Mesodermal cell (in vitro differentiated cells): Measurements from ENCODE around the gene CAMK2G.
"Not testable (repeated sequence)": the region's sequence is repeated elsewhere in the genome, so short reads cannot be mapped to it uniquely, and the experiment has no call there.

Source experiments
- H3K27ac ChIP-seq: 2 replicates; pipeline ENCODE4 v1.7.0; 2013; ENCODE audit warnings: mild to moderate bottlenecking, low read depth, low read length, moderate library complexity; ENCODE audit not compliant: severe bottlenecking
- H3K36me3 ChIP-seq: 2 replicates; pipeline ENCODE4 v1.7.1; 2013; ENCODE audit warnings: mild to moderate bottlenecking, low read length, moderate library complexity; ENCODE audit not compliant: control insufficient read depth, insufficient read depth
- H3K4me1 ChIP-seq: one replicate; pipeline ENCODE4 v1.7.1; 2013; ENCODE audit warnings: mild to moderate bottlenecking, low read length; ENCODE audit not compliant: insufficient read depth, control insufficient read depth, poor library complexity, severe bottlenecking
- H3K4me3 ChIP-seq: 2 replicates; pipeline ENCODE4 v1.7.0; 2013; ENCODE audit warnings: low read length, control low read depth, mild to moderate bottlenecking; ENCODE audit not compliant: insufficient read depth, poor library complexity, severe bottlenecking; ENCODE audit errors: extremely low read depth
- H3K9me3 ChIP-seq: 2 replicates; pipeline ENCODE4 v1.7.1; 2013; ENCODE audit warnings: mild to moderate bottlenecking, low read length, moderate library complexity; ENCODE audit not compliant: control insufficient read depth
- WGBS, 2 experiments: methylation state at CpG; one replicate each; pipeline ENCODE4 v1.1.5; 2013; ENCODE audit warnings: missing lambda C conversion rate in 2 of 2; ENCODE audit not compliant: insufficient coverage in 2 of 2; 5-methylcytosine and 5-hydroxymethylcytosine counted together

CAMK2G gene

GRCh38 chr10:73890830-73891229 is 16.5 kb upstream of the CAMK2G start:
- H3K36me3 ChIP-seq = not testable (repeated sequence)
- 50 to 56% methylated on average over 2 to 3 of the region's 3 CpGs for WGBS, 2 experiments

DNA sequence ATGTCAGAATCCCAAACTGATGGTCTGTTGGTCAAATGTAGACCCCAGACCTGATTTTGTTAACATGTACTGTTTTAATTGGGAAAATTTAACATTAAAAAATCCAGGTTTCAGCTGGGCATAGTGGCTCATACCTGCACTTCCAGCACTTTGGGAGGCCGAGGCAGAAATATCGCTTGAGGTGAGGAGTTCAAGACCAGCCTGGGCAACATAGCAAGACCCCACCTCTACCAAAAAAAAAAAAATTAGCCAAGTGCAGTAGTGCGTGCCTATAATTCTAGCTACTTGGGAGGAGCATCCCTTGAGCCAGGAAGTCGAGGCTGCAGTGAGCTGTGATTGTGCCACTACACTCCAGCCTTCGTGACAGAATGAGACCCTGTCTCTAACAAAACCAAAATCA is 15.9 kb upstream of the CAMK2G start:
- Histone ChIP-seq H3K36me3 (no peaks in the 10 kb centered on the region), H3K27ac (no peak overlapping the region), H3K4me3 (no peak overlapping the region), H3K9me3 (no peaks in the 10 kb centered on the region), H3K4me1 (peaks cover 56% of the 10 kb centered on the region)
- 100% methylated on average over 1 to 3 of the region's 5 CpGs for WGBS, 2 experiments

More at GRCh38 chr10:73890830-73891229, 16.5 kb upstream of the CAMK2G start:
- H3K4me3 ChIP-seq, H3K27ac ChIP-seq, H3K9me3 ChIP-seq: not testable (repeated sequence)
- peaks cover 56% of the 10 kb centered on the region for H3K4me1 ChIP-seq

GRCh38 chr10:73889416-73889815 is 15.1 kb upstream of the CAMK2G start:
- H3K27ac ChIP-seq, H3K36me3 ChIP-seq, H3K4me3 ChIP-seq, H3K9me3 ChIP-seq: not testable (repeated sequence)
- H3K4me1 ChIP-seq = peaks cover 55% of the 10 kb centered on the region
- 67 to 95% methylated on average over 1 to 3 of the region's 3 CpGs for WGBS, 2 experiments

DNA sequence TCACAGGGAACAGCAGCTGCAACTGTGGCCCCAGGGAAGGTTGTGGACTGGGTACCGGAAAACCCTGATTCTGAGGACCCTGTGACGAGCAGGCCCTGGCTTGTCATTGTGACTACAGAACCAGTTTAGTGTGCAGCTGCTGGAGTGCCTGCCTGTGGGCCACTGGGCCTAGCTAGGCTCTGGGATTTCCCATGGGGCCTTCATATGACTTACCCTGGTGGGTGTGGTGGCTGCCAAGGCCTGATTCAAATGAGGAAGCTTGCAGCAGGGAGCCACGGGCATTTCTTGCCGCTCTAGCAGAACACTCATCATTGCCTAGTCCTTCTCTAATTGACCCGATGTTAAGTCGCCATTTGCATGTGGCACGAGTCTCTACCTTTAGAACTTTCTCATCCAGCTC is 14.7 kb upstream of the CAMK2G start:
- H3K9me3 ChIP-seq = no peaks in the 10 kb centered on the region
- H3K27ac ChIP-seq = peak overlapping the region; percentile 49
- WGBS, 2 experiments = 65 to 67% methylated on average over 7 of the region's 7 CpGs
- no peak overlapping the region for H3K4me3 ChIP-seq
- peaks cover 51% of the 10 kb centered on the region for H3K4me1 ChIP-seq
- H3K36me3 ChIP-seq = no peaks in the 10 kb centered on the region

- WGBS, 2 experiments = 96 to 98% methylated on average over 5 of the region's 5 CpGs
- peaks cover 51% of the 10 kb centered on the region for H3K4me1 ChIP-seq
- no peaks in the 10 kb centered on the region for H3K9me3 ChIP-seq
- H3K27ac ChIP-seq = peak overlapping the region; percentile 49
- no peak overlapping the region for H3K4me3 ChIP-seq
- H3K36me3 ChIP-seq = no peaks in the 10 kb centered on the region
These were observed 14.2 kb upstream of the CAMK2G start for GRCh38 chr10:73888514-73888913.

DNA sequence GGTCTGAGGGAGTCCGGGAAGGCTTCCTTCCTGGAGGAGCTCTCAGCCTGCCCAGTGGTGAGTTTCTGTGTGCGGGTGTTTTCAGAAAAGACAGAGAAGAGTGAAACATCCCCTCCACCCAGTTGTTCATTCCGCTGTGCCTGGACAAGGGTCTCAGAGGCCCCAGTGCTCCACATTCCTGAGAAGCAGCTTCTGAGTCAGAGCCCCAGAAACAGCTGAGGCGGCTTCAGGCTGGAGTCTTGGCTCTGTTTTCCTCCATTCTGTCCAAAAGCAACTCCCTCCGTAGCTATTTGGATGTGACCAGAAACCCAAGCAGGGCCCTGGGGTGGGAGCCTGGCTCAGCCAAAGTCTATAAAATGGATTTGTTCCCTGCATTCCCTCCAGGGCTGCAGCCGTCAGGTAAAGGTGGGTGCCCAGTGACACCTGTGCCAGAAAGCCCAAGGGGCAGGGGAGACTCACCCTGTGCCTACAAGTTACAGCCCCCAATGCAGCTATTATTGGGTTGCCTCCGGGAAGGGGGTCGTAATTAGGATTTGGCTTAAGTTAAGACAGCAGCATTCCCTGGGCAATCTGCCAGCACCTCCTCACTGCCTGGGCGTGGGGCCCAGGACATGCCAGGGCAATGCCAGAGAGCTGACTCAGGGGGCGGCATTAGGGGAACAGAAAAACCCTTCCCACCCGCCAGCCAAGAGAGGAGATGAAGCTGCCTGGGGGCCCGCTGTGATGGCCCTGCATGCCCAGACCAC is 13.1 kb upstream of the CAMK2G start:
- no peak overlapping the region for H3K4me3 ChIP-seq
- no peaks in the 10 kb centered on the region for H3K36me3 ChIP-seq
- no peaks in the 10 kb centered on the region for H3K9me3 ChIP-seq
- H3K27ac ChIP-seq = peak overlapping the region; percentile 86
- H3K4me1 ChIP-seq = peaks cover 44% of the 10 kb centered on the region
- 77 to 87% methylated on average over 9 to 10 of the region's 12 CpGs for WGBS, 2 experiments

- Histone ChIP-seq H3K9me3 (no peaks in the 10 kb centered on the region), H3K4me1 (peaks cover 39% of the 10 kb centered on the region), H3K4me3 (no peak overlapping the region), H3K36me3 (no peaks in the 10 kb centered on the region), H3K27ac (peak overlapping the region; percentile 86)
- 36 to 59% methylated on average over 4 of the region's 4 CpGs for WGBS, 2 experiments
These were observed 12.4 kb upstream of the CAMK2G start for GRCh38 chr10:73886661-73887293.

GRCh38 chr10:73886085-73886529 is 11.8 kb upstream of the CAMK2G start:
- WGBS, 2 experiments = 6 to 7% methylated on average over 4 to 5 of the region's 5 CpGs
- Histone ChIP-seq H3K27ac (peak overlapping the region; percentile 86), H3K36me3 (no peaks in the 10 kb centered on the region), H3K4me3 (no peak overlapping the region), H3K4me1 (peaks cover 34% of the 10 kb centered on the region), H3K9me3 (no peaks in the 10 kb centered on the region)

GRCh38 chr10:73884017-73884416 is 9.7 kb upstream of the CAMK2G start:
- 80 to 98% methylated on average over 3 of the region's 3 CpGs for WGBS, 2 experiments
- peaks cover 26% of the 10 kb centered on the region for H3K4me1 ChIP-seq

GRCh38 chr10:73881221-73881919 is 7.0 kb upstream of the CAMK2G start:
- Histone ChIP-seq H3K27ac (no peak overlapping the region), H3K4me3 (no peak overlapping the region), H3K36me3 (no peaks in the 10 kb centered on the region), H3K9me3 (no peaks in the 10 kb centered on the region), H3K4me1 (peaks cover 4% of the 10 kb centered on the region)
- WGBS, 2 experiments = 94 to 100% methylated on average over 1 to 2 of the region's 3 CpGs

More at GRCh38 chr10:73884017-73884416, 9.7 kb upstream of the CAMK2G start:
- Histone ChIP-seq H3K9me3 (no peaks in the 10 kb centered on the region), H3K36me3 (no peaks in the 10 kb centered on the region), H3K27ac (no peak overlapping the region), H3K4me3 (no peak overlapping the region)
